Neuronal stem cell (in vitro differentiated cells): ENCODE measurements around the gene TBC1D22A.
"Not testable (repeated sequence)": the region's sequence is repeated elsewhere in the genome, so short reads cannot be mapped to it uniquely, and the experiment has no call there.

ENCODE experiments used
- DNase-seq: peaks from one replicate; pipeline ENCODE4 v3.0.0-alpha.2; 2013; ENCODE audit warnings: low spot score
- H2AFZ ChIP-seq: one replicate; pipeline ENCODE4 v1.6.1; 2013; ENCODE audit warnings: mild to moderate bottlenecking, low read length, inconsistent platforms
- H2AK5ac ChIP-seq: 2 replicates; pipeline ENCODE4 v1.6.1; 2013; ENCODE audit warnings: low read depth, mild to moderate bottlenecking, inconsistent platforms, low read length, moderate library complexity, mixed read lengths
- H2BK120ac ChIP-seq: 2 replicates; pipeline ENCODE4 v1.6.1; 2013; ENCODE audit warnings: low read depth, mild to moderate bottlenecking, inconsistent platforms, low read length, moderate library complexity, mixed read lengths
- H2BK12ac ChIP-seq: one replicate; pipeline ENCODE4 v1.6.1; 2013; ENCODE audit warnings: low read length, inconsistent platforms
- H2BK15ac ChIP-seq: 2 replicates; pipeline ENCODE4 v1.6.1; 2013; ENCODE audit warnings: mild to moderate bottlenecking, low read length, inconsistent platforms, mixed read lengths
- H2BK5ac ChIP-seq: one replicate; pipeline ENCODE4 v1.6.1; 2013; ENCODE audit warnings: inconsistent platforms, mild to moderate bottlenecking, low read length, moderate library complexity
- H3K14ac ChIP-seq: one replicate; pipeline ENCODE4 v1.6.1; 2013; ENCODE audit warnings: low read length, inconsistent platforms
- H3K18ac ChIP-seq: 2 replicates; pipeline ENCODE4 v1.6.1; 2013; ENCODE audit warnings: low read length, inconsistent platforms
- H3K23ac ChIP-seq: 2 replicates; pipeline ENCODE4 v1.6.1; 2013; ENCODE audit warnings: low read depth, mild to moderate bottlenecking, mixed read lengths, low read length, inconsistent platforms; ENCODE audit not compliant: poor library complexity
- H3K27ac ChIP-seq: replicated peaks from 3 replicates; pipeline ENCODE4 v1.5.1; 2013; ENCODE audit warnings: low read length, inconsistent platforms
- H3K27me3 ChIP-seq, 3 experiments: 2 replicates each; pipeline ENCODE4 v1.6.1; 2013; ENCODE audit warnings: low read length in 3 of 3, mild to moderate bottlenecking in 2 of 3, inconsistent platforms in 1 of 3, low read depth in 1 of 3, mixed read lengths in 1 of 3, moderate library complexity in 1 of 3; ENCODE audit not compliant: control insufficient read depth in 3 of 3, insufficient read depth in 3 of 3
- H3K36me3 ChIP-seq, 2 donors: replicated peaks in 1 of 2; 2 replicates each; pipeline ENCODE4 v1.6.1; 2013; ENCODE audit warnings: low read length in 2 of 2; ENCODE audit not compliant: control insufficient read depth in 2 of 2, insufficient read depth in 2 of 2
- H3K4ac ChIP-seq: 2 replicates; pipeline ENCODE4 v1.6.1; 2013; ENCODE audit warnings: inconsistent platforms, mild to moderate bottlenecking, low read length, moderate library complexity
- H3K4me1 ChIP-seq, 2 donors: 1 replicate in 1 of 2; 2 replicates in 1 of 2; pipeline ENCODE4 v1.6.1; 2013; ENCODE audit warnings: low read length in 2 of 2, low read depth in 1 of 2; ENCODE audit not compliant: control insufficient read depth in 2 of 2, insufficient read depth in 1 of 2
- H3K4me2 ChIP-seq: one replicate; pipeline ENCODE4 v1.6.1; 2013; ENCODE audit warnings: mild to moderate bottlenecking, low read length, inconsistent platforms; ENCODE audit not compliant: insufficient read depth, poor library complexity, severe bottlenecking
- H3K4me3 ChIP-seq, 2 donors: 2 replicates each; pipeline ENCODE4 v1.5.1; 2013; ENCODE audit warnings: low read length in 2 of 2, mild to moderate bottlenecking in 2 of 2, inconsistent platforms in 1 of 2, moderate library complexity in 1 of 2
- H3K79me1 ChIP-seq: one replicate; pipeline ENCODE4 v1.6.1; 2013; ENCODE audit warnings: low read depth, mild to moderate bottlenecking, inconsistent platforms, low read length, moderate library complexity
- H3K9ac ChIP-seq: one replicate; pipeline ENCODE4 v1.6.1; 2013; ENCODE audit warnings: mild to moderate bottlenecking, low read depth, low read length, inconsistent platforms; ENCODE audit not compliant: poor library complexity
- H3K9me3 ChIP-seq, 2 donors: replicated peaks in 1 of 2; 2 replicates each; pipeline versions ENCODE3 to v1.6.1; 2013; ENCODE audit warnings: low read length in 2 of 2, mild to moderate bottlenecking in 2 of 2, inconsistent platforms in 1 of 2, low read depth in 1 of 2, mixed read lengths in 1 of 2, moderate library complexity in 1 of 2; ENCODE audit not compliant: control insufficient read depth in 2 of 2, insufficient read depth in 1 of 2
- H4K8ac ChIP-seq: one replicate; pipeline ENCODE4 v1.6.1; 2013; ENCODE audit warnings: low read depth, mild to moderate bottlenecking, inconsistent platforms, low read length, moderate library complexity
- H4K91ac ChIP-seq: one replicate; pipeline ENCODE4 v1.6.1; 2013; ENCODE audit warnings: low read length, low read depth, mild to moderate bottlenecking, inconsistent platforms; ENCODE audit not compliant: poor library complexity
- WGBS, 2 donors: extraction: QIAGEN DNeasy Blood & Tissue Kit; methylation state at CpG; one replicate each; pipeline ENCODE4 v1.1.7; 2013; ENCODE audit warnings: missing lambda C conversion rate in 2 of 2, mixed read lengths in 1 of 2; ENCODE audit not compliant: insufficient read length in 2 of 2, insufficient replicate concordance in 1 of 2; ENCODE audit errors: extremely low coverage in 2 of 2; 5-methylcytosine and 5-hydroxymethylcytosine counted together

Gene TBC1D22A

GRCh38 chr22:47049078-47049624 lies 286.7 kb downstream of the TBC1D22A start:
- no peak for DNase-seq
- Histone ChIP-seq H3K23ac (no peak overlapping the region), H3K9me3 (no peaks in the 10 kb centered on the region), H3K27me3 (no peaks in the 10 kb centered on the region), H3K4me3 (no peak overlapping the region), H2BK120ac (no peak overlapping the region), H3K18ac (no peak overlapping the region), H3K27ac (no peak overlapping the region), H3K9ac (no peak overlapping the region), H2BK5ac (no peak overlapping the region), H4K8ac (no peak overlapping the region), H3K4ac (no peak overlapping the region), H2AK5ac (no peak overlapping the region), H3K4me2 (no peak overlapping the region), H3K14ac (no peak overlapping the region), H2AFZ (no peak overlapping the region), H3K79me1 (peaks cover 4% of the 10 kb centered on the region), H2BK15ac (no peak overlapping the region), H3K4me1 (peaks cover 7 to 21% of the 10 kb centered on the region in 2 donors), H4K91ac (no peak overlapping the region), H2BK12ac (no peak overlapping the region), H3K36me3 (no peaks in the 10 kb centered on the region)
- WGBS, 2 donors: no CpG with 5 or more reads among the region's 17 CpGs

GRCh38 chr22:47049736-47050400 lies 287.4 kb downstream of the TBC1D22A start:
- not testable (repeated sequence) for H3K14ac ChIP-seq, H3K4me2 ChIP-seq, H3K36me3 ChIP-seq, H2BK5ac ChIP-seq, H4K91ac ChIP-seq, H3K4me3 ChIP-seq, H4K8ac ChIP-seq, H3K23ac ChIP-seq, H3K27ac ChIP-seq, H2BK12ac ChIP-seq, H3K9me3 ChIP-seq, H2BK120ac ChIP-seq, H2AFZ ChIP-seq, H2BK15ac ChIP-seq, H3K9ac ChIP-seq, H3K4ac ChIP-seq, H3K18ac ChIP-seq, H3K27me3 ChIP-seq, DNase-seq, H2AK5ac ChIP-seq, H3K79me1 ChIP-seq
- WGBS, 2 donors: no CpG with 5 or more reads among the region's 17 CpGs
- H3K4me1 ChIP-seq: peaks cover 6 to 22% of the 10 kb centered on the region in 2 donors

- H3K4me2 ChIP-seq: no peak overlapping the region
- H2BK120ac ChIP-seq: no peak overlapping the region
- no peaks in the 10 kb centered on the region for H3K36me3 ChIP-seq
- H3K27ac ChIP-seq: no peak overlapping the region
- H3K4me1 ChIP-seq: peaks cover 6 to 22% of the 10 kb centered on the region in 2 donors
- no peak overlapping the region for H2AFZ ChIP-seq
- DNase-seq: no peak
- H3K9ac ChIP-seq: peak overlapping the region; percentile 3
- H2AK5ac ChIP-seq: peak overlapping the region; percentile 75
- H3K14ac ChIP-seq: no peak overlapping the region
- H2BK12ac ChIP-seq: no peak overlapping the region
- no peak overlapping the region for H2BK5ac ChIP-seq
- no peak overlapping the region for H4K91ac ChIP-seq
- no peak overlapping the region for H3K23ac ChIP-seq
- H3K79me1 ChIP-seq: peaks cover 6% of the 10 kb centered on the region
- H3K9me3 ChIP-seq: no peaks in the 10 kb centered on the region
- H4K8ac ChIP-seq: no peak overlapping the region
- H3K27me3 ChIP-seq: no peaks in the 10 kb centered on the region
- H3K4me3 ChIP-seq: no peak overlapping the region
- H3K4ac ChIP-seq: no peak overlapping the region
- H3K18ac ChIP-seq: peak overlapping the region; percentile 65
- no CpG with 5 or more reads among the region's 20 CpGs for WGBS, 2 donors
- H2BK15ac ChIP-seq: peak overlapping the region; percentile 58
Measured at GRCh38 chr22:47050401-47051051, 288.1 kb downstream of the TBC1D22A start.

- H4K8ac ChIP-seq: no peak overlapping the region
- H3K27ac ChIP-seq: peak overlapping the region; percentile 52
- H3K79me1 ChIP-seq: peaks cover 6% of the 10 kb centered on the region
- no peak overlapping the region for H3K14ac ChIP-seq
- no peak overlapping the region for H3K9ac ChIP-seq
- no peaks in the 10 kb centered on the region for H3K27me3 ChIP-seq
- H3K4me3 ChIP-seq: no peak overlapping the region
- no peak for DNase-seq
- H3K4me2 ChIP-seq: no peak overlapping the region
- no peak overlapping the region for H3K4ac ChIP-seq
- H2BK5ac ChIP-seq: no peak overlapping the region
- peak overlapping the region; percentile 86 for H3K18ac ChIP-seq
- no peak overlapping the region for H4K91ac ChIP-seq
- H3K23ac ChIP-seq: no peak overlapping the region
- H2AFZ ChIP-seq: no peak overlapping the region
- H3K36me3 ChIP-seq: no peaks in the 10 kb centered on the region
- no peaks in the 10 kb centered on the region for H3K9me3 ChIP-seq
- no peak overlapping the region for H2AK5ac ChIP-seq
- no peak overlapping the region for H2BK15ac ChIP-seq
- no peak overlapping the region for H2BK120ac ChIP-seq
- WGBS, 2 donors: no CpG with 5 or more reads among the region's 20 CpGs
- no peak overlapping the region for H2BK12ac ChIP-seq
- peaks cover 6 to 22% of the 10 kb centered on the region in 2 donors for H3K4me1 ChIP-seq
Measured at GRCh38 chr22:47051441-47052071, 289.1 kb downstream of the TBC1D22A start.
